AML-193 (cell line): Measurements from ENCODE around the gene LUC7L3.
"Not testable (repeated sequence)": the region's sequence is repeated elsewhere in the genome, so short reads cannot be mapped to it uniquely, and the experiment has no call there.

ENCODE experiments used
- DNase-seq, 2 experiments: peaks; one replicate each; lab custom pipeline; 2025; lab: John Stamatoyannopoulos, UW

The LUC7L3 gene

GRCh38 chr17:50785946-50786570, 66.7 kb downstream of the LUC7L3 start:
- DNase-seq = no peak

- DNase-seq = no peak
These were observed 67.7 kb downstream of the LUC7L3 start for GRCh38 chr17:50787106-50787505.

DNA sequence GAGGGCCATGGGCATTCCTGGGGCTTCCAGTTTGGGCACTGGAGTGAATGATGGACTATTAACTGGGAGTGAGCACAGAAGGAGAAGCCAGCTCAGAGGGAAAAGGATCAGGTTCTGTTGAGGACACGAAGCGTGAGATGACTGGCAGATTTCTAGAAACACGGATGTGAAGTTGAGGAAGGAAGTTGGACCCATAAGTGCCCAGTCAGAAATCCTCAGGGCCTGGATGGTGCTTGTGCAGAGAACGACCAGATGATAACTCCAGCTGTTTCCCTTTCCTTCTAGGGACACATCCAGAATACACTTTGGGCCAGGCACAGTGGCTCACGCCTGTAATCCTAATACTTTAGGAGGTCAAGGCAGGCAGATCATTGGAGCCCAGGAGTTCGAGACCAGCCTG, 71.2 kb downstream of the LUC7L3 start:
- no peak for DNase-seq

- no peak for DNase-seq
These were observed 72.7 kb downstream of the LUC7L3 start for GRCh38 chr17:50792132-50792531.

DNA sequence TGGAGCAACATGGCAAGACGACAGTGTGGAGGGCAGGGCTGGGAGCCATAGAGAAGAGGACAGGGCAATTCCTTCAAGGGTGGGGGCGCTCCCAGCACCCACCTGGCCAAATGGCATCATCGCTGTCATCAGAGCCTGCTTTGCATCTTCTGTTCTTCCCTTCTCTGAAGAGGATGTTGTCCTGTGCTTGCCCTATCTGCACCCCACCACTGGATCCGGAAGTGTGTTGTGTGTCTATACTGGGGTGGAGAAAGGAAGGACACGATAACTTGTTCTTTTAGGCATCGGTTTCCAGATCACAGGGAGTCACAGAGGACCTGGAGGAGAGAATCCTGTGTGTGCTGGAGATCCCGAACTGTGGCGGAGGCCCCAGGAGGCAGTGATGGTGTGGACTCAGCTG, 73.6 kb downstream of the LUC7L3 start:
- no peak for DNase-seq

DNA sequence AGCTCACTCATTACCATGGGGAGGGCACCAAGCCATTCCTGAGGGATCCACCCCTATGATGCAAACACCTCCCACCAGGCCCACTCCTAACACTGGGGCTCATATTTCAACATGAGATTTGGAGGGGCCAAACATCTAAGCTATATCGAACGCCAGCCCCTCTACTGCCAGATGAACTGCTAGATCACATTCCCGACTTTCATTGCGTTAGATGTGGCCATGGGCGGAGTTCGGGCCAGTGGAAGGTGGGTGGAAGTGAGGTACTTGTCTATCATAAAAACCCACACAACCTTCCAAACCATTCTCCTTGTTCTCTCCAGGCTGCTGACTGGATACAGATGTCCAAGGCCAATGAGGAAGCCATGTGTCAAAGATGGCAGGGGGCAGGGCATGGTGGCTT, 75.0 kb downstream of the LUC7L3 start:
- no peak for DNase-seq

GRCh38 chr17:50797135-50797810, 77.9 kb downstream of the LUC7L3 start:
- DNase-seq = no peak

- no peak for DNase-seq
These were observed 79.3 kb downstream of the LUC7L3 start for GRCh38 chr17:50798424-50799288.

- no peak for DNase-seq
These were observed 80.2 kb downstream of the LUC7L3 start for GRCh38 chr17:50799582-50799981.

DNA sequence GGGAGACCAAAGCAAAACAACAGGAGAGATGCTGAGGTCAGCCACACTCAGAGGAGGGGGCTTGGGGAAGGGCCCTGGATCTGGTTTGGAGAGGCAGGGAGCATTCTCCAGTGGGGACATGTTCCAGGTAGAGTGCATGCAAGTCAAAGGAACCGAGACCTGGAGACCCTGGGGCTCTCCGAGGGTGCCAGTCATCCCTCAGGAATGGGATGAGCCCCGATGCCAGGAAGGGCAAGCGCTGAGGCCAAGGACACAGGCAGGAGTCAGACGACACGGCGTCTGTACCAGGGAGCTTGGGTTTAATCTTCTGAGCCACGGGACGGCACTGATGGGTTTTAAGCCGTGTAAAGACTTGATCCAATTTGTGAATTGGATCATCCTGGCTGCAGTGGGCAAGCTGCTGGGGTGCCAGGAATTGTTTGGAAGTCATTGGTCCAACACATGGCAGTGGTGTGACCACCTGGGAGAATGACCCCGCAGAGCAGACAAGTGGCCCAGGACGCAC, 80.8 kb downstream of the LUC7L3 start:
- DNase-seq = no peak

- no peak for DNase-seq
These were observed 83.5 kb downstream of the LUC7L3 start for GRCh38 chr17:50802609-50803571.

DNA sequence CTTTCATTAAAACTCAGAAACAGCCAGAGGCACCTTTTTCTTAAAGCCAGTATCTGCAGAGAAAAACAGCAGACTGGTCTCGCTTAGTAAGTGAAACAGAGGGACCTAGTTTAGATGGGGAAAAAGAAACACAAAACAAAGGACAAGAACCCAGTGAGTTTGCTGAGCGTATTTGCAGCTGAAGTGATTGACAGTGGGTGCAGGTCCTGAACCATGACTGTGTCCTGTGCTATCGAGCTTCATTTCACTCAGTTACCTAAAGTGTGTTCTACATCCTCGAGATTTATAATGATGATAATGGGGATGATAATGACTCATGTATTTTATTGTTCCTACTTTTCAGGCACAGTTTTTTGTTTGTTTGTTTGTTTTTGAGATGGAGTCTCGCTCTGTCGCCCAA, 84.3 kb downstream of the LUC7L3 start:
- DNase-seq = no peak

DNA sequence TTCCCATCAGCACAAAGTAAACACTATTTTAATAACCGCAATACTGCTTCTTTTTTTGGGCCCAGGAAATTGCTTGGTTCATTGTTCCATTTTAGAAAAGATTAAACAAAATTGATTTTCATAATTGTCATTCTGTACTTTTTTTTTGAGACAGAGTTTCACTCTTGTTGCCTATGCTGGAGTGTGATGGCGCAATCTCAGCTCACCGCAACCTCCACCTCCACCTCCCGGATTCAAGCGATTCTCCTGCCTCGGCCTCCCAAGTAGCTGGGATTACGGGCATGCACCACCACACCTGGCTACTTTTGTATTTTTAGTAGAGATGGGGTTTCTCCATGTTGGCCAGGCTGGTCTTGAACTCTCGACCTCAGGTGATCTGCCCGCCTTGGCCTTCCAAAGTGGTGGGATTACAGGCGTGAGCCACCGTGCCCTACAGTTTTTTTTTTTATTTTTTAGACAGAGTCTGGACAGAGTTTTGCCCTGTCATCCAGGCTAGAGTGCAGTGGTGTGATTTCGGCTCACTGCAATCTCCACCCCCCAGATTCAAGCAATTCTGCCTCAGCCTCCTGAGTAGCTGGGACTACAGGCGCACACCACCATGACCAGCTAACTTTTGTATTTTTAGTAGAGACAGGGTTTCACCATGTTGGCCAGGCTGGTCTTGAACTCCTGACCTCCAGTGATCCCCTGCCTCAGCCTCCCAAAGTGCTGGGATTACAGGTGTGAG, 85.5 kb downstream of the LUC7L3 start:
- DNase-seq = not testable (repeated sequence)

DNA sequence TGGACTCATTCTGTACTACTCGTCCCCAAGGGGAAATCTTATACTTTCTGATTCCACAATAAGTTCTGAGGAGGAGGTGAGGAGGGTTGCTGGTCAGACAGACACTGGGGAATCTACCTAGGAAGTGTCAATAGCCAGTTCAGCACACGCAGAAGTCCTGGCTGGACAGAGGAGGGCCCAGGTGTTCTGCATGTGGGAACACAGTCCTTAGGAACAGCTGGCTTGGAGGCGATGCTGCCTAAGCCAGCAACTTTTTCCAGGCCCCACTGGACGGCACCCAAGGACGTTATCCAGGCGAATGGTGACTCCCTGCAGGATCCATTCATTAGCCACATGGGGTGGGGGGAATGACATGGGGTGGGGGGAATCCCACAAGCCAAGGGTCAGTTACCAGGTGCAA, 86.1 kb downstream of the LUC7L3 start:
- no peak for DNase-seq
